HEK293 (cell line): ENCODE results near the gene ZP3.
A peak's percentile ranks its signal among the peaks of the same experiment; 100 is the strongest.

Source experiments
- EGR2 ChIP-seq: fragments of 450-650 bp; formaldehyde crosslinking; IDR thresholded peaks from 2 replicates; pipeline ENCODE4 v1.5.1; 2016; ENCODE audit warnings: low read depth, missing biosample characterization, missing genetic modification characterization
- GLIS1 ChIP-seq: fragments of 450-650 bp; formaldehyde crosslinking; IDR thresholded peaks from 2 replicates; pipeline ENCODE4 v1.5.1; 2016; ENCODE audit warnings: missing biosample characterization, missing genetic modification characterization
- MYNN ChIP-seq: fragments of 450-650 bp; formaldehyde crosslinking; IDR thresholded peaks from 2 replicates; pipeline ENCODE4 v1.5.1; 2016; ENCODE audit warnings: missing biosample characterization, missing genetic modification characterization, borderline replicate concordance
- PATZ1 ChIP-seq: fragments of 450-650 bp; formaldehyde crosslinking; IDR thresholded peaks from 2 replicates; pipeline ENCODE4 v1.5.1; 2016; ENCODE audit warnings: missing biosample characterization, missing genetic modification characterization
- PRDM1 ChIP-seq: fragments of 450-650 bp; formaldehyde crosslinking; IDR thresholded peaks from 2 replicates; pipeline ENCODE4; 2016; ENCODE audit warnings: missing biosample characterization, missing genetic modification characterization
- SCRT1 ChIP-seq: fragments of 450-650 bp; formaldehyde crosslinking; IDR thresholded peaks from 2 replicates; pipeline ENCODE4 v1.5.1; 2016; ENCODE audit warnings: missing biosample characterization, missing genetic modification characterization, borderline replicate concordance
- SETDB1 ChIP-seq: IDR thresholded peaks from one replicate; pipeline ENCODE4 v1.6.1; 2017; ENCODE audit warnings: mild to moderate bottlenecking, low read length, moderate library complexity, mixed read lengths; ENCODE audit not compliant: insufficient read length
- ZEB2 ChIP-seq: fragments of 450-650 bp; formaldehyde crosslinking; IDR thresholded peaks from 2 replicates; pipeline ENCODE4 v1.5.1; 2016; ENCODE audit warnings: missing biosample characterization, missing genetic modification characterization
- ZFHX2 ChIP-seq: fragments of 450-650 bp; formaldehyde crosslinking; conservative IDR thresholded peaks from 2 replicates; pipeline ENCODE4 v1.5.1; 2016; ENCODE audit warnings: missing biosample characterization, missing genetic modification characterization
- ZNF10 ChIP-seq: fragments of 450-650 bp; formaldehyde crosslinking; IDR thresholded peaks from 2 replicates; pipeline ENCODE4 v1.5.1; 2017; ENCODE audit warnings: missing biosample characterization, missing genetic modification characterization
- ZNF140 ChIP-seq: fragments of 450-650 bp; formaldehyde crosslinking; IDR thresholded peaks from 2 replicates; pipeline ENCODE4 v1.5.1; 2016; ENCODE audit warnings: missing biosample characterization, missing genetic modification characterization
- ZNF23 ChIP-seq: fragments of 450-650 bp; formaldehyde crosslinking; IDR thresholded peaks from 2 replicates; pipeline ENCODE4 v1.5.1; 2016; ENCODE audit warnings: missing biosample characterization, missing genetic modification characterization, borderline replicate concordance
- ZNF266 ChIP-seq: fragments of 450-650 bp; formaldehyde crosslinking; IDR thresholded peaks from 2 replicates; pipeline ENCODE4 v1.5.1; 2016; ENCODE audit warnings: missing biosample characterization, missing genetic modification characterization, low read depth
- ZNF280D ChIP-seq: fragments of 450-650 bp; formaldehyde crosslinking; IDR thresholded peaks from 2 replicates; pipeline ENCODE4 v1.5.1; 2016; ENCODE audit warnings: missing biosample characterization, missing genetic modification characterization
- ZNF37A ChIP-seq: fragments of 450-650 bp; IDR thresholded peaks from 2 replicates; pipeline ENCODE4 v1.5.1; 2018; ENCODE audit warnings: missing biosample characterization, missing genetic modification characterization
- ZNF510 ChIP-seq: fragments of 450-650 bp; formaldehyde crosslinking; IDR thresholded peaks from 2 replicates; pipeline ENCODE4 v1.5.1; 2018; ENCODE audit warnings: mild to moderate bottlenecking, missing genetic modification characterization, missing biosample characterization; ENCODE audit not compliant: insufficient replicate concordance
- ZNF530 ChIP-seq: fragments of 450-650 bp; formaldehyde crosslinking; IDR thresholded peaks from 2 replicates; pipeline ENCODE4 v1.5.1; 2016; ENCODE audit warnings: low read depth, missing biosample characterization, missing genetic modification characterization
- ZNF558 ChIP-seq: fragments of 450-650 bp; formaldehyde crosslinking; IDR thresholded peaks from 2 replicates; pipeline ENCODE4 v1.5.1; 2016; ENCODE audit warnings: missing biosample characterization, missing genetic modification characterization
- ZNF580 ChIP-seq: fragments of 450-650 bp; formaldehyde crosslinking; IDR thresholded peaks from 2 replicates; pipeline ENCODE4 v1.5.1; 2016; ENCODE audit warnings: missing biosample characterization, missing genetic modification characterization
- ZNF600 ChIP-seq: fragments of 450-650 bp; formaldehyde crosslinking; IDR thresholded peaks from 2 replicates; pipeline ENCODE4 v1.5.1; 2016; ENCODE audit warnings: missing biosample characterization, missing genetic modification characterization
- ZNF624 ChIP-seq: fragments of 450-650 bp; formaldehyde crosslinking; IDR thresholded peaks from 2 replicates; pipeline ENCODE4 v1.5.1; 2017; ENCODE audit warnings: missing biosample characterization, missing genetic modification characterization
- ZNF785 ChIP-seq: fragments of 450-650 bp; formaldehyde crosslinking; IDR thresholded peaks from 2 replicates; pipeline ENCODE4 v1.5.1; 2016; ENCODE audit warnings: missing biosample characterization, missing genetic modification characterization
- ZNF792 ChIP-seq: fragments of 450-650 bp; formaldehyde crosslinking; IDR thresholded peaks from 2 replicates; pipeline ENCODE4 v1.5.1; 2016; ENCODE audit warnings: missing biosample characterization, missing genetic modification characterization
- ZSCAN18 ChIP-seq: fragments of 450-650 bp; formaldehyde crosslinking; IDR thresholded peaks from 2 replicates; pipeline ENCODE4 v1.5.1; 2016; ENCODE audit warnings: missing biosample characterization, missing genetic modification characterization
- TF ChIP-seq, protein P1 (sequence below): IDR thresholded peaks from 2 replicates; pipeline ENCODE4 v1.6.1; 2011; ENCODE audit warnings: mild to moderate bottlenecking, low read depth, low read length, borderline replicate concordance
- TF ChIP-seq, protein P2 (sequence below): fragments of 450-650 bp; formaldehyde crosslinking; IDR thresholded peaks from 2 replicates; pipeline ENCODE4 v1.5.1; 2016; ENCODE audit warnings: missing biosample characterization, missing genetic modification characterization
- TF ChIP-seq, protein P3 (sequence below): fragments of 450-650 bp; formaldehyde crosslinking; IDR thresholded peaks from 2 replicates; pipeline ENCODE4 v1.5.1; 2017; ENCODE audit warnings: missing biosample characterization, missing genetic modification characterization

ZP3 gene

GRCh38 chr7:76397409-76398183 lies 27.2 kb upstream of the ZP3 start (continued):
- TF ChIP-seq ZNF266 (tag by site-specific recombination) = no peak
- TF ChIP-seq ZNF280D (tag by site-specific recombination) = no peak
- TF ChIP-seq, protein P1, sequence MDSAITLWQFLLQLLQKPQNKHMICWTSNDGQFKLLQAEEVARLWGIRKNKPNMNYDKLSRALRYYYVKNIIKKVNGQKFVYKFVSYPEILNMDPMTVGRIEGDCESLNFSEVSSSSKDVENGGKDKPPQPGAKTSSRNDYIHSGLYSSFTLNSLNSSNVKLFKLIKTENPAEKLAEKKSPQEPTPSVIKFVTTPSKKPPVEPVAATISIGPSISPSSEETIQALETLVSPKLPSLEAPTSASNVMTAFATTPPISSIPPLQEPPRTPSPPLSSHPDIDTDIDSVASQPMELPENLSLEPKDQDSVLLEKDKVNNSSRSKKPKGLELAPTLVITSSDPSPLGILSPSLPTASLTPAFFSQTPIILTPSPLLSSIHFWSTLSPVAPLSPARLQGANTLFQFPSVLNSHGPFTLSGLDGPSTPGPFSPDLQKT = no peak
- TF ChIP-seq, protein P2, sequence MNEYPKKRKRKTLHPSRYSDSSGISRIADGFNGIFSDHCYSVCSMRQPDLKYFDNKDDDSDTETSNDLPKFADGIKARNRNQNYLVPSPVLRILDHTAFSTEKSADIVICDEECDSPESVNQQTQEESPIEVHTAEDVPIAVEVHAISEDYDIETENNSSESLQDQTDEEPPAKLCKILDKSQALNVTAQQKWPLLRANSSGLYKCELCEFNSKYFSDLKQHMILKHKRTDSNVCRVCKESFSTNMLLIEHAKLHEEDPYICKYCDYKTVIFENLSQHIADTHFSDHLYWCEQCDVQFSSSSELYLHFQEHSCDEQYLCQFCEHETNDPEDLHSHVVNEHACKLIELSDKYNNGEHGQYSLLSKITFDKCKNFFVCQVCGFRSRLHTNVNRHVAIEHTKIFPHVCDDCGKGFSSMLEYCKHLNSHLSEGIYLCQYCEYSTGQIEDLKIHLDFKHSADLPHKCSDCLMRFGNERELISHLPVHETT = no peak
- TF ChIP-seq PATZ1 (tag by site-specific recombination) = peak; percentile 53
- TF ChIP-seq, protein P3, sequence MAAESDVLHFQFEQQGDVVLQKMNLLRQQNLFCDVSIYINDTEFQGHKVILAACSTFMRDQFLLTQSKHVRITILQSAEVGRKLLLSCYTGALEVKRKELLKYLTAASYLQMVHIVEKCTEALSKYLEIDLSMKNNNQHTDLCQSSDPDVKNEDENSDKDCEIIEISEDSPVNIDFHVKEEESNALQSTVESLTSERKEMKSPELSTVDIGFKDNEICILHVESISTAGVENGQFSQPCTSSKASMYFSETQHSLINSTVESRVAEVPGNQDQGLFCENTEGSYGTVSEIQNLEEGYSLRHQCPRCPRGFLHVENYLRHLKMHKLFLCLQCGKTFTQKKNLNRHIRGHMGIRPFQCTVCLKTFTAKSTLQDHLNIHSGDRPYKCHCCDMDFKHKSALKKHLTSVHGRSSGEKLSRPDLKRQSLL (tag by site-specific recombination) = no peak
- 0 out of 2 replicates have a peak, but pooled peaks have one; percentile 17 for TF ChIP-seq ZNF580 (tag by site-specific recombination)
- no peak for TF ChIP-seq ZNF785
- TF ChIP-seq ZNF140 (tag by site-specific recombination) = no peak
- TF ChIP-seq ZNF23 = no peak
- no peak for TF ChIP-seq PRDM1 (tag by site-specific recombination)
- no peak for TF ChIP-seq SETDB1
- no peak for TF ChIP-seq SCRT1 (tag by site-specific recombination)
- no peak for TF ChIP-seq MYNN (tag by site-specific recombination)
- TF ChIP-seq ZNF792 (tag by site-specific recombination) = no peak
- no peak for TF ChIP-seq ZNF10
- TF ChIP-seq ZNF530 (tag by site-specific recombination) = no peak
- 0 out of 2 replicates have a peak, but pooled peaks have one; percentile 16 for TF ChIP-seq GLIS1 (tag by site-specific recombination)
- TF ChIP-seq ZEB2 (tag by site-specific recombination) = 0 out of 2 replicates have a peak, but pooled peaks have one; percentile 24
- TF ChIP-seq ZNF624 = no peak
- TF ChIP-seq ZSCAN18 (tag by site-specific recombination) = no peak
- TF ChIP-seq EGR2 (tag by site-specific recombination) = 0 out of 2 replicates have a peak, but pooled peaks have one; percentile 36
- TF ChIP-seq ZNF510 (tag by site-specific recombination) = no peak
- no peak for TF ChIP-seq ZNF37A (tag by site-specific recombination)
- TF ChIP-seq ZNF600 (tag by site-specific recombination) = peak; percentile 53; the same call in 1 of the 2 replicates
- TF ChIP-seq ZNF558 (tag by site-specific recombination) = no peak
- TF ChIP-seq ZFHX2 = peak; percentile 65
